DND-41 (cell line): Measurements from ENCODE around the gene KCNQ5.

ENCODE experiments used
- ATAC-seq: fragments of 200-7000 bp; cut with Tn5 transposase; 3 replicates; pipeline ENCODE4 v1.9.1; 2021; ENCODE audit warnings: low read depth; ENCODE audit not compliant: insufficient read depth
- DNase-seq: peaks from one replicate; pipeline ENCODE4 v3.0.0-alpha.2; 2020
- H2AFZ ChIP-seq: 2 replicates; pipeline ENCODE4 v1.6.0; 2012; ENCODE audit warnings: low read depth, low read length
- H3K27ac ChIP-seq: 2 replicates; pipeline ENCODE4 v1.5.1; 2012; ENCODE audit warnings: low read length, inconsistent platforms
- H3K27me3 ChIP-seq: fragments of 200-600 bp; sonication (generic); 2 replicates; pipeline ENCODE4 v1.6.0; 2012; ENCODE audit warnings: low read length, mild to moderate bottlenecking, inconsistent platforms; ENCODE audit not compliant: insufficient read depth, poor library complexity
- H3K36me3 ChIP-seq: 2 replicates; pipeline ENCODE4 v1.5.1; 2012; ENCODE audit warnings: low read length, inconsistent platforms; ENCODE audit not compliant: insufficient read depth
- H3K4me1 ChIP-seq: 2 replicates; pipeline ENCODE4 v1.5.1; 2012; ENCODE audit warnings: mild to moderate bottlenecking, low read length; ENCODE audit not compliant: insufficient read depth
- H3K4me2 ChIP-seq: 2 replicates; pipeline ENCODE4 v1.6.0; 2012; ENCODE audit warnings: mild to moderate bottlenecking, moderate library complexity, low read length, inconsistent platforms; ENCODE audit not compliant: insufficient read depth
- H3K4me3 ChIP-seq, 2 experiments: fragments of 200-600 bp in 1 of 2; shearing (Covaris generic) in 1 of 2; 2 replicates each; pipeline ENCODE4 v1.5.1; 2012 to 2016; ENCODE audit warnings: inconsistent platforms in 2 of 2, low read length in 2 of 2, mild to moderate bottlenecking in 2 of 2, low read depth in 1 of 2, moderate library complexity in 1 of 2
- H3K79me2 ChIP-seq: 2 replicates; pipeline ENCODE4 v1.6.0; 2012; ENCODE audit warnings: low read length, inconsistent platforms; ENCODE audit not compliant: insufficient read depth
- H3K9ac ChIP-seq: 2 replicates; pipeline ENCODE4 v1.6.0; 2012; ENCODE audit warnings: low read depth, mild to moderate bottlenecking, inconsistent platforms, low read length, moderate library complexity
- H3K9me3 ChIP-seq: 2 replicates; pipeline ENCODE4 v1.5.1; 2012; ENCODE audit warnings: low read length, moderate library complexity, mild to moderate bottlenecking, inconsistent platforms; ENCODE audit not compliant: insufficient read depth, severe bottlenecking
- H4K20me1 ChIP-seq: 2 replicates; pipeline ENCODE4 v1.6.0; 2012; ENCODE audit warnings: low read length; ENCODE audit not compliant: insufficient read depth
- EZH2 ChIP-seq: IDR thresholded peaks from 3 replicates; pipeline ENCODE4 v1.6.1; 2012; ENCODE audit warnings: borderline replicate concordance, low read depth, mild to moderate bottlenecking, moderate library complexity, low read length, inconsistent platforms; ENCODE audit not compliant: severe bottlenecking
- TF ChIP-seq, protein P1 (sequence below): IDR thresholded peaks from 2 replicates; pipeline ENCODE4 v1.5.1; 2012; ENCODE audit warnings: borderline replicate concordance, low read length, moderate library complexity, mild to moderate bottlenecking; ENCODE audit not compliant: poor library complexity, severe bottlenecking; ENCODE audit errors: extremely low read depth

Gene KCNQ5

GRCh38 chr6:73240730-73241129 lies 618.9 kb downstream of the KCNQ5 start:
- no peak overlapping the region for H3K4me2 ChIP-seq
- H3K4me3 ChIP-seq, result no peak overlapping the region
- H4K20me1 ChIP-seq, result no peaks in the 10 kb centered on the region
- H3K9ac ChIP-seq, result no peak overlapping the region
- no peak for ATAC-seq
- no peaks in the 10 kb centered on the region for H3K4me1 ChIP-seq
- TF ChIP-seq EZH2, result no peak
- TF ChIP-seq, protein P1, sequence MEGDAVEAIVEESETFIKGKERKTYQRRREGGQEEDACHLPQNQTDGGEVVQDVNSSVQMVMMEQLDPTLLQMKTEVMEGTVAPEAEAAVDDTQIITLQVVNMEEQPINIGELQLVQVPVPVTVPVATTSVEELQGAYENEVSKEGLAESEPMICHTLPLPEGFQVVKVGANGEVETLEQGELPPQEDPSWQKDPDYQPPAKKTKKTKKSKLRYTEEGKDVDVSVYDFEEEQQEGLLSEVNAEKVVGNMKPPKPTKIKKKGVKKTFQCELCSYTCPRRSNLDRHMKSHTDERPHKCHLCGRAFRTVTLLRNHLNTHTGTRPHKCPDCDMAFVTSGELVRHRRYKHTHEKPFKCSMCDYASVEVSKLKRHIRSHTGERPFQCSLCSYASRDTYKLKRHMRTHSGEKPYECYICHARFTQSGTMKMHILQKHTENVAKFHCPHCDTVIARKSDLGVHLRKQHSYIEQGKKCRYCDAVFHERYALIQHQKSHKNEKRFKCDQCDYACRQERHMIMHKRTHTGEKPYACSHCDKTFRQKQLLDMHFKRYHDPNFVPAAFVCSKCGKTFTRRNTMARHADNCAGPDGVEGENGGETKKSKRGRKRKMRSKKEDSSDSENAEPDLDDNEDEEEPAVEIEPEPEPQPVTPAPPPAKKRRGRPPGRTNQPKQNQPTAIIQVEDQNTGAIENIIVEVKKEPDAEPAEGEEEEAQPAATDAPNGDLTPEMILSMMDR, result no peak
- no peaks in the 10 kb centered on the region for H3K79me2 ChIP-seq
- H2AFZ ChIP-seq, result no peak overlapping the region
- no peaks in the 10 kb centered on the region for H3K27me3 ChIP-seq
- H3K27ac ChIP-seq, result no peak overlapping the region
- no peak for DNase-seq
- no peaks in the 10 kb centered on the region for H3K36me3 ChIP-seq
- no peaks in the 10 kb centered on the region for H3K9me3 ChIP-seq

GRCh38 chr6:73242001-73242400 lies 620.1 kb downstream of the KCNQ5 start:
- Histone ChIP-seq H3K36me3 (no peaks in the 10 kb centered on the region), H3K9ac (no peak overlapping the region), H3K27me3 (no peaks in the 10 kb centered on the region), H3K4me2 (no peak overlapping the region), H4K20me1 (no peaks in the 10 kb centered on the region), H3K4me1 (no peaks in the 10 kb centered on the region), H3K79me2 (no peaks in the 10 kb centered on the region), H3K9me3 (no peaks in the 10 kb centered on the region), H2AFZ (no peak overlapping the region), H3K4me3 (no peak overlapping the region), H3K27ac (no peak overlapping the region)
- TF ChIP-seq, protein P1, result no peak
- no peak for TF ChIP-seq EZH2
- no peak for DNase-seq
- no peak for ATAC-seq
